Measurements from ENCODE around the gene MTCL1.

The MTCL1 gene

GRCh38 chr18:8808001-8808400 lies 102.6 kb downstream of the MTCL1 start:
- in situ Hi-C loops (cut with MboI; ENCODE audit: low sequenced_read_pairs, unreplicated experiment) = no loop called here
- no peak for TF ChIP-seq CTCF (IDR thresholded peaks at IDR 0.05; ENCODE audit: borderline replicate concordance, control extremely low read depth, extremely low read depth, insufficient read depth, missing control alignments)
- no peak for DNase-seq (ENCODE audit: low spot score)

- in situ Hi-C loops (cut with MboI; ENCODE audit: low sequenced_read_pairs, unreplicated experiment) = no loop called here
- DNase-seq (ENCODE audit: low spot score) = no peak
- TF ChIP-seq CTCF (IDR thresholded peaks at IDR 0.05; ENCODE audit: borderline replicate concordance, control extremely low read depth, extremely low read depth, insufficient read depth, missing control alignments) = no peak
Measured at GRCh38 chr18:8809514-8809913, 104.2 kb downstream of the MTCL1 start.

- TF ChIP-seq CTCF (IDR thresholded peaks at IDR 0.05; ENCODE audit: borderline replicate concordance, control extremely low read depth, extremely low read depth, insufficient read depth, missing control alignments) = no peak
- DNase-seq (ENCODE audit: low spot score) = no peak
- in situ Hi-C loops (cut with MboI; ENCODE audit: low sequenced_read_pairs, unreplicated experiment) = no loop called here
Measured at GRCh38 chr18:8810157-8810556, 104.8 kb downstream of the MTCL1 start.

- no peak for DNase-seq (ENCODE audit: low spot score)
- no peak for TF ChIP-seq CTCF (IDR thresholded peaks at IDR 0.05; ENCODE audit: borderline replicate concordance, control extremely low read depth, extremely low read depth, insufficient read depth, missing control alignments)
- in situ Hi-C loops (cut with MboI; ENCODE audit: low sequenced_read_pairs, unreplicated experiment) = no loop called here
Measured at GRCh38 chr18:8811115-8811514, 105.8 kb downstream of the MTCL1 start.

- DNase-seq (ENCODE audit: low spot score) = no peak
- in situ Hi-C loops (cut with MboI; ENCODE audit: low sequenced_read_pairs, unreplicated experiment) = no loop called here
- no peak for TF ChIP-seq CTCF (IDR thresholded peaks at IDR 0.05; ENCODE audit: borderline replicate concordance, control extremely low read depth, extremely low read depth, insufficient read depth, missing control alignments)
Measured at GRCh38 chr18:8812631-8813030, 107.3 kb downstream of the MTCL1 start.

- TF ChIP-seq CTCF (IDR thresholded peaks at IDR 0.05; ENCODE audit: borderline replicate concordance, control extremely low read depth, extremely low read depth, insufficient read depth, missing control alignments) = no peak
- in situ Hi-C loops (cut with MboI; ENCODE audit: low sequenced_read_pairs, unreplicated experiment) = no loop called here
- DNase-seq (ENCODE audit: low spot score) = no peak
Measured at GRCh38 chr18:8813611-8814010, 108.3 kb downstream of the MTCL1 start.

- no peak for DNase-seq (ENCODE audit: low spot score)
- TF ChIP-seq CTCF (IDR thresholded peaks at IDR 0.05; ENCODE audit: borderline replicate concordance, control extremely low read depth, extremely low read depth, insufficient read depth, missing control alignments) = no peak
- in situ Hi-C loops (cut with MboI; ENCODE audit: low sequenced_read_pairs, unreplicated experiment) = no loop called here
Measured at GRCh38 chr18:8814206-8814605, 108.8 kb downstream of the MTCL1 start.

All from GM13976 (cell line).